RWPE1 (cell line): ENCODE data around the gene VAC14.

Source experiments
- CTCF ChIA-PET: fragments of 350-600 bp; sonication (Branson Sonifier 250); formaldehyde crosslinking; extraction: SDS; loops from one replicate; lab custom pipeline; 2021; lab: Yijun Ruan, JAX
- POLR2A ChIA-PET: fragments of 400-600 bp; formaldehyde crosslinking; extraction: SDS; loops from one replicate; lab custom pipeline; 2020; ENCODE audit warnings: antibody characterized with exemption; ENCODE audit not compliant: low non-redundant PET; lab: Yijun Ruan, JAX
- DNase-seq: peaks from one replicate; pipeline ENCODE4 v3.0.0; 2012; ENCODE audit warnings: low spot score
- H3K27ac ChIP-seq: fragments of 450-650 bp; 2 replicates; pipeline ENCODE4 v1.5.1; 2017
- TF ChIP-seq, protein P1 (sequence below): fragments of 450-650 bp; conservative IDR thresholded peaks from 2 replicates; pipeline ENCODE4 v1.5.1; 2017; ENCODE audit warnings: low read depth, mild to moderate bottlenecking

The VAC14 gene

DNA sequence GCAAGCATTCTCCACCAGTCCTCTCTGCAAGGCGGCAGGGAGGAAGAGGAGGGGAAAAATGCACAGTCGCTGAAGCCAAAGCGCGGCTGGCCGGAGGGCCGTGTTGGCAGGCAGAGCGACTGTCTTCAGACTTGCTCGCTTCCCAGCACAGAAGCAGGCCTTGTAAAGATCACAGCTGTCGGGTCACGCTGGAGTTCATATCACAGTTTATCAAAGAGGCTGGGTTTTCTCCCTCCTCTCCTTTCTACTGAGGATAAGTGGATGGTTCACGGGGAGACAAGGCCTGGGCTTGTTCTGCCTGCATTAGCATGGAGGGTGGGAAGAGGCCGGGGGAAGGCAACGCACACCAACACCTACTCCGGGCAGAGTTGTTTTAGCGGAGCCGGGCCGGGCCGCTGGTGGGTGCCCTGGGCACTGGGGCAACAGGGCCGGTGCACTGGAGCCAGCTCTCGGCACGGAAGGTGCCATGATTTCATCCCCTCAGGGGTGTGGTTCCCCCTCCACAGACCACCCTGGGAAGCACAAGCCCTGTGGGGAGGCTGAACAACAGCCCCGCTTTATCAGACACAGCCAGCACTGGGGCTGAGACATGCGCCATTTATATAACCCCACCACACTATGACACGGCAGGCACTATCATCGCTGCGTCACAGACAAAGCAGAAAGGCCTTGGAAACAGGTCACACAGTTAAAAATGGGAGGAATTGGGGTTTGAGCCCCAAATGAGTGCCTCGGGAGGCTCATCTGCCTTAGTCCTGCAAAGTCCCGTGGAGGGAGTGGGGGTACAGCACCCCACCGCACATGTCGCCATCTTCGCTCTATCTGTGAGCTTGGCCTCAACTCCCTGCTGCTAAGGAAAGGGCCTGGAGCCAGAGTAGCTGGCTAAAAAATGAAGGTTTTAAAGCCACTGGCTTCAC, 74.8 kb downstream of the VAC14 start:
- no peak for DNase-seq
- TF ChIP-seq, protein P1, sequence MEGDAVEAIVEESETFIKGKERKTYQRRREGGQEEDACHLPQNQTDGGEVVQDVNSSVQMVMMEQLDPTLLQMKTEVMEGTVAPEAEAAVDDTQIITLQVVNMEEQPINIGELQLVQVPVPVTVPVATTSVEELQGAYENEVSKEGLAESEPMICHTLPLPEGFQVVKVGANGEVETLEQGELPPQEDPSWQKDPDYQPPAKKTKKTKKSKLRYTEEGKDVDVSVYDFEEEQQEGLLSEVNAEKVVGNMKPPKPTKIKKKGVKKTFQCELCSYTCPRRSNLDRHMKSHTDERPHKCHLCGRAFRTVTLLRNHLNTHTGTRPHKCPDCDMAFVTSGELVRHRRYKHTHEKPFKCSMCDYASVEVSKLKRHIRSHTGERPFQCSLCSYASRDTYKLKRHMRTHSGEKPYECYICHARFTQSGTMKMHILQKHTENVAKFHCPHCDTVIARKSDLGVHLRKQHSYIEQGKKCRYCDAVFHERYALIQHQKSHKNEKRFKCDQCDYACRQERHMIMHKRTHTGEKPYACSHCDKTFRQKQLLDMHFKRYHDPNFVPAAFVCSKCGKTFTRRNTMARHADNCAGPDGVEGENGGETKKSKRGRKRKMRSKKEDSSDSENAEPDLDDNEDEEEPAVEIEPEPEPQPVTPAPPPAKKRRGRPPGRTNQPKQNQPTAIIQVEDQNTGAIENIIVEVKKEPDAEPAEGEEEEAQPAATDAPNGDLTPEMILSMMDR, result no peak
- CTCF ChIA-PET, result no interaction called here
- POLR2A ChIA-PET, result no interaction called here
- H3K27ac ChIP-seq, result peak overlapping the region; percentile 22

DNA sequence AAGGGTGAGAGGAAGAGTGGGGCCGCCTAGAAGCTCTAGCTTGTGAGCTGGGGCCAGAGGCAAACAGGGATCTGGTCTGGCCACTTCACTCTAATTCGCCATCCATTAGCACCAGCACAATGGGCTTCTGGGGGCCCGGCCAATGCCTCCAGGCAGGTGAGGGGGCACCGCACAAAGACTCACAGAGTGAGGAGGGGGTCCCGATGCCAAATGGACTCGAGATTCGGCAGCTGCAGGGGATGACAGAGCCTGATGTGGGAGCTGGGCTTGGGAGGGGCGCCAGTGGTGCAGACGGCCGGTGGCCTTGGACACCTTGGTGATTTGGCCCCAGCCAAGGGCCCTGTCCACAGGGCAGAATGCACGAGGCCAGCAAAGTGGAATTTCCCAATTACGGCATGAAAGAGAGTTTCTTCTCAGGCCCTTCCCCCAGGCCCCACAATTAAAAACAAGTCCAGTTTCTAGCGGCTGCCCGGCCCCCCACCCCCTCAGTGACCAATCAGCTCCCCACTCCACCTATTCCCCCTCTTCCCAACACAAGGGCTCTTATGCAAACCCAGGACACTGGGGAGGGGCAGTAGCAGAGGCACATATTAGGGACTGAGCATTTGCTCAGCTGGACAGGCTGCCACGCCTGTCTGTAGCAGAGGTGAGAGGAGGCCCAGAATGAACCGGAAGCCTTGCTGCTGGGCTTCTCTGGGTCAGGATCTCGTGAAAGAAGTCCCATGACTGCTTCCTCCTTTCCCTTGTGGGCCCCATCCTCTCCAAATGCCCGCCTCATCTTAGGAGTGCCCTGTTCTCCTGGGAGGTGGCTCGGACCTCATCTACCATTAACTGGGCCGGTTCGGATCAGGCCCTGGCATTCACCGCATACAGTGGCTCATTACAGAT, 75.7 kb downstream of the VAC14 start:
- POLR2A ChIA-PET, result no interaction called here
- DNase-seq, result no peak
- TF ChIP-seq, protein P1, result no peak
- CTCF ChIA-PET, result no interaction called here
- H3K27ac ChIP-seq, result peak overlapping the region; percentile 22

DNA sequence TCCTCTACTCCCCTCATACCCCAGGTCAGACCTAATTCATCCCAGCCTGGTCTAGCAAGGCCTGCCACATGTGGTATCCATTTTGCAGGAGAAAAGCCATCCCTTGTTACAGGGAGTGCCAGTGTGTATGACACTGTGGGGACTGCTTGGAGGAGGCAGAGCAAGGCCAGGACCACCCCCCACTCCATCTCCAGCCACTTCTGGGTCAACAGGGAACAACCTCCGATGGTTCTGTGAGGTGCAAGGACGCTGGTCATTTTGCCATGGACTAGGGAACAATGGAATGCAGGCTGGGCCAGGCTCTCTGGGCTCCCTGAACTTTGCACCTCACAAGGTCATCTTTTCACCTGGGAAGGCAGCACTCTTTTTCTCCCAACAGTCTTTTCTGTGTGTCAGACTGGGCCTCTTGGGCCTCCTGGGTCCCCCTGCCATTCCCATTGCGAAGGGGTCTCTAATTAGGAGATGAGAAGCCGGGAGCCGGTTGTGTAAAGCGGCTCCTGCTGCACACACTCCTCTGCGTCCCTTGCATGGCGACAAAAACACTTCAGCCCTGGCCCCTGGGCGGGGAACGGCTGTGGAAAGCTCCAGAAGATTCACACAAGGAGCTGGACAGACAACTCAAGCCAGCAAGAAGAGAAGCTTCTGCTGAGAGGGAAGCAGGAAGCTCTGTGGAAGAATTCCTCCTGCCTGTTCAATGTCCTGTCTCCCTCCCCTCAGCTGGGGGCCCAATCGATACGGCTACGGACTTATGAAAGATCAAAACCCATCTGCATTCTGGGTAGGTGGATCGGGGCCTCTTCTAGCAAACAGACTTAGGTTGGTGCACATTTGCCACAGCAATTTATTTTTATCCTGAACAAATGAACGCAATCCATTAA, 76.6 kb downstream of the VAC14 start:
- no peak for DNase-seq
- ChIA-PET CTCF (no interaction called here), POLR2A (no interaction called here)
- TF ChIP-seq, protein P1, result no peak
- peak overlapping the region; percentile 22 for H3K27ac ChIP-seq

DNA sequence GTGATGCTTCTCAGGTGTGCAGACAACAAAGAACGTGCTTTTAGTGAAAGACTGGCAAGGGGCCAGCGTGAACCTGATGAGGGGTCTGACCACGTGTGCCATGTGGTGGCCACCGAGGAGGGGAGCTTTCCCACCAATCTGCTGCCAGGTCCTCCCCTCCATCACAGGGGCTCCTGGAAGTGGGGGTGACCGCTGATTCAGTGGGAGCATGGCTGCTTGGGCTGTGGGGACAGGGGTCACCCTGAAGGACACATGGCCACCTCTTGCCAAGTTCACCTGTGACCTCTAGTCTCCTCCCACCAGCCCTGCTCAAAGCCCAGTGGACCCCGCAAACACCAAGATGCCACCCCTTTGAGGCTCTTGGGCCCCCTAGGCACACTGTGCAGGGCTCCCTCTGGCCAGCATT, 77.2 kb downstream of the VAC14 start:
- ChIA-PET POLR2A (no interaction called here), CTCF (no interaction called here)
- no peak overlapping the region for H3K27ac ChIP-seq
- TF ChIP-seq, protein P1, result no peak
- DNase-seq, result no peak

DNA sequence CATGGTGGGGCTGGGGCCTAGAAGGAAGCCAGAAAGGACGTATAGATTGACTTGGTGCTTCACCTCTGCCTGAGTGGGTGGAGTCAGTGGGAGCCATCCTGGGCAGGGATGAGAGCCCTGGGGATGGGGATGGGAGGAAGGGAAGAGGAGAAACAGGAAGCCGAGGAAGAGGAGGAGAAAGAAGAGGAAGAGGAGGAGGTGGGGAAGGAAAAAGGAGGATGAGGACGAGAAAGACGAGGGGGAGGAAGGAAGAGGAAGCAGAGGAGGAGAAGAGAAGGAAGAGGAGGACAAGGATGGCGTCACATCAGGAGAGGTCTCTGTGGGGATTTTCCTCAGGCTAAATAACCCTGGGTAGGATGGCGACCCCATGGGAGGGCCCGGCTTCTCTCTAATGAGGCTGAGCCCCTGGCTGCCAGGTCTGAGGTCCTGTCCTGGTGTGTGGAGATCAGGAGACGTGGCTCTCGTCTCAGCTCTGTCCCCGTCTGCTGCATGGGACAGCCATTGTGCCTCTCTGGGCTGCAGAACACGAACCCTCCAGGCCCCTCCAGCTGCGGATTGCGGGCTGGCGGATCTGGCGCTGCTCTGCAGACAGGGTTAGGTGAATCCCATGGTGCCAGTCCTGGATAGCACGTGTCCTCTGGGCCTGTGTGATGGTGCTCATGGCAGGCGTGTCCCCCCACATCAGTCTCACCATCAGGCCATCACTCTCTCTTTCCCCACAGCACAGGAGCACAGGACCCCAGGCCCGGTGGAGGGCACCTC, 79.6 kb downstream of the VAC14 start:
- CTCF ChIA-PET, result no interaction called here
- TF ChIP-seq, protein P1, result no peak
- POLR2A ChIA-PET, result no interaction called here
- no peak for DNase-seq
- H3K27ac ChIP-seq, result peak overlapping the region; percentile 23
